Spleen (tissue), 11 donors: Measurements from ENCODE around the gene SIRPB1. TPM values are rescaled to one million over a fixed set of nuclear protein-coding genes. Genes with fewer than 3 reads are reported as not detected.
"Not testable (repeated sequence)": the region's sequence is repeated elsewhere in the genome, so short reads cannot be mapped to it uniquely, and the experiment has no call there.

ENCODE experiments used
- DNase-seq: peaks from one replicate; pipeline ENCODE4 v3.0.0-alpha.2; 2020
- H3K27ac ChIP-seq, 8 donors: fragments of 200-600 bp; sonication (generic) in 7 of 8; 1 replicate in 4 of 8; 2 replicates in 4 of 8; pipeline versions ENCODE4 v1.5.0 to v1.8.0; 2016 to 2021; ENCODE audit warnings: inconsistent platforms in 4 of 8, mild to moderate bottlenecking in 4 of 8, moderate library complexity in 1 of 8
- H3K27me3 ChIP-seq, 7 donors: fragments of 200-600 bp; sonication (generic) in 6 of 7; replicated peaks in 1 of 7; 1 replicate in 4 of 7; 2 replicates in 3 of 7; pipeline versions ENCODE4 v1.5.0 to v1.8.0; 2016 to 2021; ENCODE audit warnings: inconsistent platforms in 3 of 7, mild to moderate bottlenecking in 1 of 7
- H3K36me3 ChIP-seq, 6 donors: fragments of 200-600 bp; sonication (generic) in 5 of 6; 1 replicate in 4 of 6; 2 replicates in 2 of 6; pipeline versions ENCODE4 v1.5.0 to v1.8.0; 2016 to 2021; ENCODE audit warnings: inconsistent platforms in 2 of 6
- H3K4me1 ChIP-seq, 6 donors: fragments of 200-600 bp; sonication (generic) in 5 of 6; 1 replicate in 3 of 6; 2 replicates in 3 of 6; pipeline versions ENCODE4 v1.5.0 to v1.8.0; 2016 to 2021; ENCODE audit warnings: inconsistent platforms in 3 of 6
- H3K4me3 ChIP-seq, 8 donors: fragments of 200-600 bp; sonication (generic) in 7 of 8; 1 replicate in 4 of 8; 2 replicates in 4 of 8; pipeline versions ENCODE4 v1.5.0 to v1.8.0; 2016 to 2021; ENCODE audit warnings: inconsistent platforms in 4 of 8, mild to moderate bottlenecking in 4 of 8, moderate library complexity in 2 of 8
- H3K9me3 ChIP-seq, 8 donors: fragments of 200-600 bp; sonication (generic) in 7 of 8; 1 replicate in 4 of 8; 2 replicates in 4 of 8; pipeline versions ENCODE4 v1.5.0 to v1.8.0; 2016 to 2021; ENCODE audit warnings: inconsistent platforms in 4 of 8
- CTCF ChIP-seq, 11 experiments: fragments of 200-600 bp in 7 of 11; fragments of 450-650 bp in 4 of 11; sonication (generic) in 4 of 11; IDR thresholded peaks in 8 of 11; conservative IDR thresholded peaks in 3 of 11; 1 replicate in 7 of 11; 2 replicates in 4 of 11; pipeline versions ENCODE4 v1.4.0 to v1.8.0; 2016 to 2021; ENCODE audit warnings: antibody characterized with exemption in 11 of 11, inconsistent platforms in 4 of 11, mild to moderate bottlenecking in 1 of 11
- POLR2A ChIP-seq, 3 donors: fragments of 450-650 bp; IDR thresholded peaks; one replicate each; pipeline ENCODE4 v1.5.1; 2017; ENCODE audit warnings: antibody characterized with exemption in 3 of 3, mild to moderate bottlenecking in 1 of 3
- POLR2AphosphoS5 ChIP-seq, 3 donors: sonication (generic); formaldehyde crosslinking; IDR thresholded peaks; one replicate each; pipeline ENCODE4 v1.5.1; 2017; ENCODE audit warnings: antibody characterized with exemption in 3 of 3
- WGBS, 5 donors: extraction: QIAGEN DNeasy Blood & Tissue Kit in 3 of 5; methylation state at CpG; one replicate each; pipeline versions ENCODE4 v1.1.5 to v1.1.7; 2013 to 2018; 5-methylcytosine and 5-hydroxymethylcytosine counted together
- intact Hi-C: fragments of 100-400 bp; cut with DNase I; formaldehyde crosslinking; loops from one replicate; pipeline ENCODE4 v1.15.0; 2023; ENCODE audit warnings: low total_unique reads
- polyA plus RNA-seq, 3 donors: library from polyadenylated mRNA; stranded (reverse); fragments of 200-250 nt; gene quantifications; one replicate each; pipeline ENCODE4 v1.2.1, GENCODE V29; 2013
- total RNA-seq, 7 donors: library from RNA; depleted of rRNA in 3 of 7; stranded (reverse); fragments of >200 nt in 3 of 7; fragmentation: NEBNext Ultra II Directional in 4 of 7; extraction: Animal tissue kit (Norgen Biotek cat#: 25700) in 4 of 7; gene quantifications; one replicate each; pipeline versions ENCODE4 v1.1.0 to v1.2.1, GENCODE V29; 2016 to 2021
- donor health status: healthy with polysubstance abuse.
- donor health status: DM: no; HTN: no; CAD: no; lungs with moderate emphysema.
- donor health status: DM: no; HTN: no; CAD: no.
- donor health status: Bipolar disorder and iron deficiency.
- donor health status: healthy.
- donor health status: DM: no; HTN: no; CAD: no.
- donor health status: DM: yes; HTN: yes; CAD: no.

The SIRPB1 gene
- total and polyA plus RNA-seq, 10 donors: 1.4 to 89.5 (median 36.6) TPM

- Histone ChIP-seq H3K4me1 (peaks cover 20 to 79% (median 58%) of the 10 kb centered on the region in 6 donors), H3K36me3 (no peaks in the 10 kb centered on the region), H3K4me3 (peak overlapping the region in 5 of 8 donors; percentile 0 to 57 (median 29)), H3K27me3 (no peaks in the 10 kb centered on the region), H3K9me3 (peaks cover 0 to 10% (median 6%) of the 10 kb centered on the region in 8 donors), H3K27ac (peak overlapping the region in 7 of 8 donors; percentile 82 to 95 (median 92))
- intact Hi-C loops: no loop called here
- peak; percentile 71 for DNase-seq
- TF ChIP-seq POLR2AphosphoS5 (IDR thresholded peaks at IDR 0.05) (no peak), CTCF (IDR thresholded peaks at IDR 0.05 in 8 of 11, conservative IDR thresholded peaks at IDR 0.05 in 3 of 11) (no peak), POLR2A (IDR thresholded peaks at IDR 0.05) (no peak)
Measured at GRCh38 chr20:1618479-1618878, 1.3 kb downstream of the SIRPB1 start.

GRCh38 chr20:1616858-1617434, 2.9 kb downstream of the SIRPB1 start:
- TF ChIP-seq POLR2A (IDR thresholded peaks at IDR 0.05): no peak
- no peak for TF ChIP-seq CTCF (IDR thresholded peaks at IDR 0.05 in 8 of 11, conservative IDR thresholded peaks at IDR 0.05 in 3 of 11)
- TF ChIP-seq POLR2AphosphoS5 (IDR thresholded peaks at IDR 0.05): no peak
- Histone ChIP-seq H3K9me3 (peaks cover 0 to 10% (median 6%) of the 10 kb centered on the region in 8 donors), H3K36me3 (no peaks in the 10 kb centered on the region), H3K27ac (peak overlapping the region in 7 of 8 donors; percentile 1 to 95 (median 41)), H3K4me3 (peak overlapping the region in 1 of 8 donors; percentile 57), H3K27me3 (no peaks in the 10 kb centered on the region), H3K4me1 (peaks cover 14 to 63% (median 43%) of the 10 kb centered on the region in 6 donors)
- intact Hi-C loops: no loop called here
- DNase-seq: no peak

- H3K36me3 ChIP-seq, DNase-seq, H3K4me1 ChIP-seq, H3K4me3 ChIP-seq, H3K27me3 ChIP-seq, H3K27ac ChIP-seq, H3K9me3 ChIP-seq, intact Hi-C loops: not testable (repeated sequence)
- WGBS, 5 donors: 44 to 71% (median 63%) methylated on average over 3 to 5 of the region's 5 CpGs; no CpG with 5 or more reads in 2 of the 5 donors
Measured at GRCh38 chr20:1610404-1610803, 9.4 kb downstream of the SIRPB1 start.

- H3K9me3 ChIP-seq, H3K27me3 ChIP-seq, H3K36me3 ChIP-seq, intact Hi-C loops, H3K27ac ChIP-seq, DNase-seq, H3K4me3 ChIP-seq, H3K4me1 ChIP-seq: not testable (repeated sequence)
- WGBS, 5 donors: 65 to 89% (median 87%) methylated on average over 3 of the region's 5 CpGs; no CpG with 5 or more reads in 2 of the 5 donors
Measured at GRCh38 chr20:1608678-1609347, 11.0 kb downstream of the SIRPB1 start.

- Histone ChIP-seq H3K36me3 (no peaks in the 10 kb centered on the region), H3K4me3 (no peak overlapping the region), H3K9me3 (no peaks in the 10 kb centered on the region), H3K27me3 (no peaks in the 10 kb centered on the region), H3K4me1 (no peaks in the 10 kb centered on the region), H3K27ac (no peak overlapping the region)
- 72 to 76% methylated on average over 5 of the region's 5 CpGs; no CpG with 5 or more reads in 3 of the 5 donors for WGBS, 5 donors
- no peak for DNase-seq
- intact Hi-C loops: no loop called here
- TF ChIP-seq POLR2A (IDR thresholded peaks at IDR 0.05): no peak
- no peak for TF ChIP-seq POLR2AphosphoS5 (IDR thresholded peaks at IDR 0.05)
Measured at GRCh38 chr20:1600736-1601135, 19.1 kb downstream of the SIRPB1 start.
